GM18498 (cell line): Measurements from ENCODE around the gene ABCC5.
"Not testable (repeated sequence)": the region's sequence is repeated elsewhere in the genome, so short reads cannot be mapped to it uniquely, and the experiment has no call there.

Experiments used
- ATAC-seq: cut with Tn5 transposase; IDR thresholded peaks from one replicate; pipeline ENCODE4 v1.9.1; 2021; ENCODE audit warnings: mild to moderate bottlenecking, moderate library complexity; ENCODE audit not compliant: unreplicated experiment

ABCC5 gene

DNA sequence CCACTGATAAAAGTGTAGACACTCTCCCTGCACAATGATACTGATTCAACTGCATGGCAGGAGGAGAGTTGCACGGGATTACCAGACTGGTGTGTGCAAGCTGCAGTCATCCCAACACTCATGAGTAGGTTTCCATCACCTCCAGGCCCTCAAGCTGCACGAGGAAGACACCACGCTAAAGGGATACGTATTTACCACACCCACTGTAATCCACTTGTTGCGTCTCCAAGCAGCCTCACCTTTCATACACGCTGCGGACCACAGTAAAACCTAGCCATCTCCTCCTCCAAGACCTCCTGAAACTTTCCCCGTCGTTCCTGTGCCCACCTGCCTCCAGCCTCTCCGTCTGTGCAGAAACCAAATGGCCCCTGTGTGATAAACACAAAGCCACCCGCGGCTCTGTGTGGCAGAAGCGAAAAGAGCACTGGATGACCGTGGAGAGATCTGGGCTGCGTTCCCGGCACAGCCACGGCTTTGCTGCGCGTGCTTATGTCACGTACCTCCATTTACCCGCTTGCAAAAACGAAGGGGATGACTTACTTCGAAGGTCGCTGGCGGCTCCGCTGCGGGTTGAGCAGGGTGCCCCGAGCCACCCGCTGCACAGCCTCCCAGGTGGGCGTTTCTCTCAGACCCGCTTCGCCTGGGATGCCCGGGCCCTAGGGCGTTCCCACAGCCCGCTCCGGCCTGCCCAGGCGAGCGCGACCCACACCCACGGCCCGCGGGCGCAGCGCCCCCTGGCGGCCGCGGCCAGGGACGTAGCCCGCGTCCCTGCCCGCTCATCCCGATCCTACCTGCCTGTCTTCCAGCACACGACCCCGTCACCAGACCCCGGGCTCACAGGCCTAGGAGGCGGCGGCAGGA lies 643 bp downstream of the ABCC5 start:
- peak; percentile 84 for ATAC-seq

DNA sequence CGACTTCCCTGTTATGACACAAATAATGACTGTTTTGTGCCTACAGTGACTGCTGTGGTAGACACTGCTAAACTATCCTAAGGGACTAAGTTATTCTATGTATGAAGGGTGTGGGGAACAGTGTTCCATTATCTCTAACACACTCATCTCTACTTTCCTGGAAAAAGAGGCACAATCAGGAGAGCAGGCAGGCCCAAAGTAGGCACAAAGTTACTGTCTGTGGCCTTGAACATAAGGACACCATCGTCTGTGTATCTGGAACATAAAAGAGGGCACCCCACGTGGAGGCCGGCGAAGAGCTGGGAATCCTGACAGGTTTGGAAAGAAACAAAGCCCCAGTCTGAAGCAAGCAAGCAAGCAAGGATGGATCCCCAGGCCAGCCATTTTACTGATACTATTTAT lies 1.5 kb downstream of the ABCC5 start:
- ATAC-seq, result no peak

DNA sequence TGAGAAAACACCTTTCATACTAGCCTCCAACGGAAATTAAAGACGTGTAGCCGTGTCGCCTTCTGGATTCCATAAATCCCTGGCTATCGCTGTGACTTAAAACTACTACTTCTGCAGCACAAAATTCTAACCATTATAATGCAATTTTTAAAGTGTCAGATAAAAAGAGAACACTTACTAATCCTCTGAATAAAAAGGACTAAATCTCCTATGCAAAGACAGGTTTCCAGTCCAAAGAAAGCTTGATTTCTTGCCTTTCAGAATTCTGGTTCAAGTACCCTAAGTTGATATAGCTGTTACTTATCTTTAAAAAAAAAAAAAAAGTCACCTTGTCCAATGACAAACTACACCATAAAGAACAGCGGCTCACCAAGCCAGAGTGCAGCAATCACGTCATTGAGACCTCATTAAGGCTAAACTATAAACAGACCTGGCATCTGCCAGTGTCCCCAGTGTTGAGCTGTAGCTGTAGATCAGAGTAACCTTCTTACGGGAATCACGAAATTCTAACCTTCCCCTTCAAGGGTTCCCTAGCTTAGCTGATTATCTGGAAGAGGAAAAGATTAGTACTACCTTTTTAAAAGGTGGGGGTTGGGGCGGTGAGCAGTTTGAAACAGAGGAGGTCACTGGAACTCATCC lies 2.2 kb downstream of the ABCC5 start:
- ATAC-seq, result no peak

DNA sequence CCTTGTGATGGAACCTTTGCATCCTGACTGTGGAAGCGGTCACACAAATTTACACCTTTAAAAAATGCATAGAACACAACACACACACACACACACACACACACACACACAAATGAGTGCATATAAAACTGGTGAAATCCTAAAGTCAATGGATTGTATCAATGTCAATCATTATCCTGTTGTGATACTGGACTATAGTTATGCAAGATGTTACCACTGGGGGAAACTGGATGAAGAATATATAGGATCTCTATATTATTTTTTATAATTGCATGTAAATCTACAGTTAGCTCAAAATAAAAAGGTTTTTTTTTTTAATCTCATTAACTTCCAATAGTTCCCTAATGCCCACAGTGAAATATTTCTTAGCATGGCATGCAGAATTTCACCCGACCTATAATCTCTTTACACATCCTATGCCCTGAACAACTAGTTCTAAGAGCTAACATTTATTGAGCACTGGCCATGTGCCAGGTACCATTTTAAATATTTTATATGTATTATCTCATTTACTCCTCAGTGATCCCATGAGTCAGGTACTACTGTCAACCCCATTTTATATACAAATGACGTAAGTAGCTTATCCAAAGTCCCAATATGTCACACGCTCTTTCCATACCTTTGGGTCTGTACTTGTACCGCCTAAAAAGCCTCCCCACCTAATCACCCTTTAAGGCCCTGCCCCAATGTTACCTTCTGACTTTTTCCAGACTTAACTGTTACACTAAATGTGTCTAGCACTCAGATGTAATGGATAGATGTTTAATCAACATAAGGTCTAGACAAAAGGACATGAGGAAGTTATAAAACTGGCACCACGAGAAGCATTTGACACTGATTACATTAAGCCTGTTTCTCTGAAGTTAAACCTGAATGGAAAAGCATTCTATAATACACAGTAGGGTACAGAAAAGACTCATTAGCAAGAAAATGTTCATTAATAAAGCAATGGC lies 5.5 kb downstream of the ABCC5 start:
- no peak for ATAC-seq

DNA sequence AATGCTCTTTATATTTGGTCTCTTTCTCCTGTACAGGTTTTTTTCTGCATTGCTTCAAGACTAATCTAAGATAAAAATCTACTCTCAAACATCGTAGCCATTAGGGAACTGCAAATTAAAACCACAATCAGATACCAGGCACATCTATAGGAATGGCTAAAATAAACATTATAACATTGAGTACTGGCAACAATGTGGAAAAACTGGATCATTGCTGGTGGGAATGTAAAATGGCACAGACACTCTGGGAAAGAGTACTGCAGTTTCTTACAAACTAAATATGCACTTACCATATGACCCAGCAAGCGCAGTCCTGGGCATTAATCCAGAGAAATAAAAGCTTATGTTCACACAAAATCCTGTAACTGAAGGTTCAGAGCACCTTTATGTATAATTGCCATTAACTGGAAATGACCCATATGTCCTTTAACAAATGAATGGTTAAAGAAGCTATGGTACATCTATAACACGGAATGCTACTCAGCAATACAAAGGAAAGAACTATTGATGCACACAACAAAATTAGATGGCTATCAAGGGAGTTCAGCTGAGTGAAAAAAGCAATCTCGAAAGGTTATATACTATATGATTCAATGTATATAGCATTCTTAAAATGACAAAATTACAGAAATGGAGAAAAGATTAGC lies 6.3 kb downstream of the ABCC5 start:
- ATAC-seq, result no peak

DNA sequence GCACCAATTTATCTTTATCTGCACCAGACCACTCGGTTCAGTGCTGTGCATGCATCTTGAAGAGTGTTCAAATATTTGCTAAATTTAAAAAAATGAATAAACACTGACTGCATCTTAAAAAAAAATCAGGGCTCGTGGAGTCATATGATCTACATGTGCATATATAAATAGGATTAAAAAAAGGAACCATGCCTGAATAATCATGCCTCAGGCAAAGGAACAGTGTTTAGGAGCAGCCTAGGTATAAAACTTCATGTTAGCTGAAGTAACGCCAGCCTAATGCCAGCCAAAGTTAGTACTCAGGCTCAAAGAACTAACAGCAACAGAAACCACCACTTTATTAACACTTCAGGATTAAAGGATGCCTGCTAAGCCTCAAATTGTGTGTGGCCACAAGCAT lies 9.5 kb downstream of the ABCC5 start:
- no peak for ATAC-seq

DNA sequence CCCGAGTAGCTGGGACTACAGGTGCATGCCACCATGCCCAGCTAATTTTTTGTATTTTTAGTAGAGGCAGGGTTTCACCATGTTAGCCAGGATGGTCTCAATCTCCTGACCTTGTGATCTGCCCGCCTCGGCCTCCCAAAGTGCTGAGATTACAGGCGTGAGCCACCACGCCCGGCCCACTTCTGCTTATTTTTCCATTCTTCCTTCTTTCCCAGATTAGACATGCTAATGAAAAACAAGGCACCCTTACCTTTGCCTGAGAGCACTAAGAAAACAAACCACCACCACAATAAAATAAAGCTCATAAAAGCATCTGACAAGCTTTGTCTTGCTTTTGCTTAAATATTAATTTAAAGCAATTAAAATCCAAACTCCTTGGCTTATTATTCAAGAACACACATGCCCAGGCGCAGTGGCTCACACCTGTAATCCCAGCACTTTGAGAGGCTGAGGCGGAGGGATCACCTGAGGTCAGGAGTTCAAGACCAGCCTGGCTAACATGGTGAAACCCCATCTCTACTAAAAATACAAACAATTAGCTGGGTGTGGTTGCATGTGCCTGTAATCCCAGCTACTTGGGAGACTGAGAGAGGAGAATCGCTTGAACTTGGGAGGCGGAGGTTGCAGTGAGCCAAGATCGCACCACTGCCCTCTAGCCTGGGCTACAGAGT lies 10.4 kb downstream of the ABCC5 start:
- not testable (repeated sequence) for ATAC-seq

DNA sequence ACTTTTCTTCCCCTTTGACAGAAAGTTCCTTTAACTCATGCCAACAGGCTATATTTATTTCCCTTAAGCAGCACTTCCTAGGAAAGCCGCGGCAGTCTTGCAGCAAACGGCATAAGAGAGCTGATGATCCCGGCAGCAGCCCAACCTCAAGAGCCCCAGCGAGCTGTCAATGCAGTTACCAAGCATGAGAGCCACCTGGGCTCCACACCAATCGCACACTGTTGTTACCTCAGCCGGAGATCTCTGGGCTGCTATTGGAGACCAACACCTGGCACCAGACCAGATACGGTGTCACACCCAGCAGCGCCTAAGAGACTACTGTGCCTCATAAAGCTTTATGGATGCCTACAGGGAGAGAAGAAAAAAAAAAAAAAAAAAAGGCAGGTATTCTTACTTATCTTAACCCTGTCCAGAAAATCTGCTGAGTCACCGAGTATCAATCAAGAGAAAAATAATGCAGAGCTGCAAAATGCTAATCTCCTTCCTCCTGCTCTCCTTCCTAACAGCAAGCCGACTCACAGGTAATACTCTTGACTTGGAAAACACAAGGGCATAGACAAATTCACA lies 11.7 kb downstream of the ABCC5 start:
- peak; percentile 69 for ATAC-seq

DNA sequence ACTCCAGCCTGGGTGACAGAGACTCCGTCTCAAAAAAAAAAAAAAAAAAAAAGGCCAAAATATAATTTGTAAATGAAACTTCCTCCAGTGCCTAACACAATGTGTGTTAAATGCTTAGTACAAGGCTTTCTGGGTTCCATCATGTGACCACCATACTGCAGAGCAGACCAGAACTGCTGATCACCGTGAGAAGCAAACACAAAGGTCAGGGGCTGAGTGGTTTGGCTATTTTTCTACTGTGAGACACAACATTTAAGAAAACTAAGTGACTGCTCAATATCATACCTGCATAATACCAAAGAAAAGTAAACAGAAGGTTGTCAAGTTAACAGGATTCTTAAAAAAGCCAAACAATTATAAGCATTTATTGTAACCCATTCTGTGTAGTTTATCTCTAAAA lies 13.2 kb downstream of the ABCC5 start:
- no peak for ATAC-seq

DNA sequence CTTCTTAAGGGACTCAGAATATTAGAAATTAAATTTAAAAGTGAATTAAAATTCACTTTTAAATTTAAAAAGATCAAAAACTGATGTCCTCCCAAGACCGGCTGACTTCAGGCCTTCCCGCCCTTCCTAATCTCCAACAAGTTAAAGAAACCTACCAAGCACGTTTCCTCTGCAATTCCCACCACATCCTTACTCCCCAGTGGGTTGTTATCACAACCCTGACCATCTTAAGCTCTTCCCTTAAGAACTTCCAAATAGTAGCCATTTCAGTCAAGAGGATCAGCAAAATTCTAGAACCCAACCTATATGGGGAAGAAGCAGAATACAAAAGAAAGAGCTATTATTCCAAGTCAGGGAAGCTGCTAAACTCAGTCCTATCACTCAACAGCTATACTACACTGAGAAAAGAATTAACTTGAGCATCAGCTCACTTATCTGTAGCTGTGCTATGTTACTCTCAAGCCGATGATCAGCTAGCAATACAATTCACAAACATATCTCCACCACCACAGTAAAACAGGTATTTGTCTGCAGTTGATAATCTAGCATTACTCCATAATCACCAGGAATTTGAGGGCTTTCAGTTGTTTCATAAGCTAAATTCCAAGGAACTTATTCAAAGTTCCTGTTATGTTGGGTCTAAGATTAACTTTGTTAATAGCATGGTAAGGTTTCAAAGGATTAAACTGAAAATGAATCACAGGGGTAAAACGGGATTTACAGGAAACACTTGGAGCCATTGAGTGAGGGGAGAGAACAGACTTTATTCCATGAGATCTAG lies 14.3 kb downstream of the ABCC5 start:
- no peak for ATAC-seq

DNA sequence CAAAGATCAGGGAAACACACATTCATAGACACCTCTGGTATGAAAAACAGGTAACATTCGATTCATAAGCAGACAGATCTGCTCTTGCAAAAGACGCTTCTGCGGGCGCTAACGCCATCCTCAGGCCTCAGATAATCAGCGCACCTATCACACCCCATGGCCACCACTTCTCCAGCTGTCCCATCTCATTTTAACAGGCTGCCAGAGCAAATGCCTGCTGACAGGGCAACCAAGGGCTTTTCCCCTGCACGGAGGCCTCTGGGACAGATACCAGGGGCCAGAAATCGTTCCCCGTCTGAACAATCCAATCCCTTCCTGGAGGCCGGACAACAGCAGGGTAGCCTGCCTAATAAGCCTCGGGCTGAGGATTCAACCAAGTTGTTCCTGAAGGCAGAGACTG lies 15.2 kb downstream of the ABCC5 start:
- no peak for ATAC-seq

DNA sequence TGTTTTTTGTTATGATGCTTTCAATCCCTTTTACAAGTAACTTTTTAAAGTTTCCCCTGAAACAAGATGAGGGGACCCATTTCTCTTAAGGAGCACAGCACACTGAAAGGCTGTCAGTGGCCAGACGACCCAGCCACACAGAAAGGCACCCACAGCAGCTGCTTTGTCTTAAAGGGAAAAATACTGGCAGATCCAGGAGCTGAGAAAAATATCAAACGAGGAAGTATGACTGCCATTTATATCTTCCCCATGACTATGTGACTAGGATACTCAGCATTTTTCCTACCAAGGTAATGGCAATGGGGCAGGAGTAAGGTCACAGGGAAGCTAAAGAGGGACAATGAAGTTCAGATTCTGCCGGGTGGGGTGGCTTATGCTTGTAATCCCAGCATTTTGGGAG lies 15.9 kb downstream of the ABCC5 start:
- ATAC-seq, result no peak

DNA sequence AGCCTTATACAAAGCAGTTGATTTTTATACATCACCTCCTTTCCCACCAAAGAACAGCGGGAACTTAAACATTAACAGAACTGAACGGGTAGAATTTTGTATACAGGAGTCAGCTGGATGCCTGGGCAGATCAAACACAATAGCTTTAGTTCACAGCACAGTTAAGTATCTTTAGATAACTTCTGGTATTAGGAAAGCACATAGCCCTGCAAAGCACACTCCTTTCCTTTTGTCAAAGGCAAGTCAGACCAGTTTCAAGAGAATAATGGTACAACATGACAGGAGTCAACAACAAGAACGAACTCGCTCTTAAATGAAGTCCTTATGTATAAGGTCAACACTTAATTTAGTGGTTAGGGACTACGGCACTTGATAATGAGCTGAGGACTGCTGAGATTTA lies 26.3 kb downstream of the ABCC5 start:
- no peak for ATAC-seq

DNA sequence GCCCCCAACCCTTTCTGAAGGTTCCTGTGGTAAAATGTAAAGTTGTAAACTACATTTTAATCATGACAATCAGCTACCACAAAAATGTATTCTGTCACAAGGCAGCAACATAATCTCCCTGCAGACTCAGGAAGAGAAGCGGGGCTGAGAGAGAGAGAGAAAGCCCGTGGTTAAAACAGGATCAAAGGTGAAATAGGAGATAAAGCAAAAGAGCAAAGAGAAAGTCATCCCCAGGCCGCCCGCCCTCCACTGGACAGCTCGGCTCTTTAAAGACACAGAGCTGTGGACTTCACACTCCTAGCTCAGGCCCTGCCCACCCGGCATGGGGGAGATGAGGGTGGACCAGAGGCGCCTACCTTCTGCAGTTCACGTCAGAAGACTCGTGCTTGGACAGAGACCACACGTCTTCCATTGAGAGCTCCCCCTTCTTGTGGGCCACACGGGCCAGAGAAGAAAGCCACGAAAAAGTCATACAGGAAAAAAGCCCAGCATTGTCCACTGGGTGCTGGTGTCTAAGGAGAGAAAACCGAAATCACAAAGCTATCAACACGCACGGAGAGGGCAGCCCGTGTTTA lies 29.4 kb downstream of the ABCC5 start:
- no peak for ATAC-seq

DNA sequence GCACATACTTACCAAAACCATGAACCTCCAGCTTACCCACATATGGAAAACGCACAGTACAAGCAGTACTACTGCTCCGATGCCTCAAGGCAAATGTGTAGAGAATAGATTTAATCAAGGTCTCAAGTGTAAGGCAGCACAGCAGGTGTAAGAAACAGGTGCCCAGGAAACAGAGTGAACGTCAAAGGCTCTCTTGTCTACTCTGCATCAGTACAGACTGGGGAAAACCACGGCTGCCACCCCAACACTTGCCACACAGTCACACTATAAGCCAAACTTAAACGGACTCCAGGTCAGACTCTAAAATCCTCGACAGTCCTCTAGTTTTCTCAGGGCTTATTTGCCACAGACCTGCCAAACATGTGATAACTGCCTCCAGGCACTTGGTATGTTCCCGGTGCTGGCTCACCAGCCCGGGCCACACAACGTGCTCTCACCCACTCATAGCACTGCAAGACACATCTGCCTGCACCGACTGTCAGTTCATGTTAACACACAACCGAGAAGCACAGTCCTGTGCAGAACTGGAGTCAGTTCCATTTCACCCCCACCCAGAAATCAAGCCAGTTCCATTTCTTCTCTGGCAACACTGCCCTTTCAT lies 30.6 kb downstream of the ABCC5 start:
- no peak for ATAC-seq

DNA sequence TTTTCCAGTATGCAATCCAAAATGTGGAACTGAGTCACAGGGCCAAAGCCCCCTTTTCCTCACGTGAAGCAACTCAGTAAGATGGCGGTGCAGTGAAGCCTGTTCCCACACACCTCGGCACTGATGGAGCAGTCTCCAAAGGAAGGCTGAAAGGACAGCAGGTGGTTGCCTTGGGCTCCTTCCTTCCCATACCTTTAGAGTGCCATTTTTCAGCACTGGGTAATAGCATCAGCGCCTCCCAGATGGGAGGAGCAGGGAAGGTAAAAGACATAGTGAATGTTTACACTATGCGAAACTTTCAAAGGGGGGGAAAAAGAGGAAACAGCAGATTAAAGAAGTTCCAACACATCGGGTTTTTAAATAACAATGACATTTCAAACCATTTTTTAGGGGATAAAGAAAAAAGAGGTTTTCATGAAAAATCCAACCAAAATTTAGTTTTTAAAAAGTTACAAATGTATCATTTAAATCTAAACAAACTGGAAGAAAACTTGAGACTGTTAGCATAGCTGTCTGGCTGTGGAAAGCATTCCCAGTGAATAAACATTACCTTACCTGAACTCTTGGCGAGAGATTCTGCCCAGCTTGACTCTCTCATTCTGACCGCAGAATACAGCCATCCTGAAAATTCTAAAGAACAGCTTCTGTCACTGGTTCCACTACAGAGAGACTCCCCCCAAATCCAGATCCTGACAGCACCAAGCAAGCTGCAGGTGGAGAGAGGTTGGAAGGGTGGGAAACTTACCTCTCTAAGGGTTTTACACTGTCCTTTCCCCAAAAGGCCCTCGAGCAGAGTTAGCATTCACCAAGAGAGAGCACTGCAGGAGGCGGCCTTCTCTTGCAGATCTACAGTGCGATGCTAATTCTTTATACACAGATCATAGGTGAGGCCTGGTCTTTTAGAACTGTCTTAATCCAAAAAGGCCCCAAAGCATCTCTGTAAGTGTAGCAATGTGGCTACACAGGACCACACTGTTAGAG lies 32.6 kb downstream of the ABCC5 start:
- no peak for ATAC-seq

DNA sequence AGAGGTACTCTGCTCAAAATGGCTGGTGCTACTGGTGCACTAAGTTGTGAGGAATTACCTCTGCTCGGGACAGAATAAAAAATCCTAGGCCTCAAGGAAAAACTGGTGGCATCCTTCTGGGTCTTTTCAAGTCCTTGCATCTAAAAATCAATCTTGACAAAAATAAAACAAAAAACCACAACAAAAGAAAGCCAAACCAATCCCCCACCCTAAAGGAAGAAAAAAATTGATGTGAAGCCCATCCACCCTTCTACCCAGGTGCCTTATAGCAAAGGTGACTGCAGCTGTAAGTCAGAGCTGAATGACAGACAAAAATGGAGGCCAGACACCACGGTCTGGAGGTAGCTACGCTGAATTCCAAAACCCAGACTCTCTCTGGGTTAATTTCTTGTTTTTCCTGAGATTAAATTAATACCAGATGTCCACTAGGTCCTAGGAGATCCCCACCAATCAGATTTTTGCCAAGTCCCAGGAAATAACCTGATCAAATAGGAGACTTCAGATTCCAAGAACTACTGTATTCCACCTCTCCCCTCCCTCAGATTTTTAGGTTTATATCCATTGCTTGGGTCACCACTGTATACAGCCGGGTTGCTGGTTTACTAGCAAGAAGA lies 33.5 kb downstream of the ABCC5 start:
- ATAC-seq, result no peak
